8988T (cell line): ENCODE results near the gene SERPINA6.
"Not testable (repeated sequence)": the region's sequence is repeated elsewhere in the genome, so short reads cannot be mapped to it uniquely, and the experiment has no call there.

Experiments
- DNase-seq: peaks from one replicate; pipeline ENCODE4 v3.0.0; 2011

SERPINA6 gene

DNA sequence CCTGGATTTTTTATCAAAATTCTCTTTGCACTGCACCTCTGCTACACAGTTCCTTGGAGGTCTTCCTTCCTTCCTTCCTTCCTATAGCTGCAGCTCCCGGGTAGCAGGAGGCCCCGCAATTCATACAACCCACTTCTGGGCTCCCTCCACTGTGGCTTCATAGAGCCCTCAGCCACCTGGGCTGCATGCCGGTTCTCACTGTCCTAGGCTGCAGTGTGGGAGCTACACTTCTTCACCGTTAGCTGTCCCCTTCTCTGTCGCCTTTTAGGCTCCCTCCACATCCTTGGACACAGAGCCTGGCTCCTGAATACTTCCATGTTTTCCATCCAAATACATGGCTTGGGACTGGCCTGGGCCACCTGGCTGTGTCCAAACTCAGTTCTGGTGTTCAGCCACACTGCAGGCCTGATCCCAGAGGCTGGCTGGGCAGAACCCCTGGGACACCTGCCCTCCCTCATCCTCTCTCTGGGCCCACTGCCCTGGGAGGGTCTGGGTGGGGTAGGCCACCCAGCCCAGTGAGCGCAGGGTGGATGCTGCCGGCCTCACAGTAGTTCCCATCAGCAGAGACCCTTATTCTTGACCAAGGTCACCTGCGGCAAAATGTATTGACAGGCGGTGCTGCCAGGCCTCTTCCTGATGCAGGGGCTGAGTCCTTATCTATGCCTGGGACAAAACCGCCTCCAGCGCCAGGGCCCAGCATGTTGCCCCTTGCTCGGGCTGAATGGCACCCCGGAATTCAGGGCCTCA lies 31.8 kb downstream of the SERPINA6 start:
- no peak for DNase-seq

DNA sequence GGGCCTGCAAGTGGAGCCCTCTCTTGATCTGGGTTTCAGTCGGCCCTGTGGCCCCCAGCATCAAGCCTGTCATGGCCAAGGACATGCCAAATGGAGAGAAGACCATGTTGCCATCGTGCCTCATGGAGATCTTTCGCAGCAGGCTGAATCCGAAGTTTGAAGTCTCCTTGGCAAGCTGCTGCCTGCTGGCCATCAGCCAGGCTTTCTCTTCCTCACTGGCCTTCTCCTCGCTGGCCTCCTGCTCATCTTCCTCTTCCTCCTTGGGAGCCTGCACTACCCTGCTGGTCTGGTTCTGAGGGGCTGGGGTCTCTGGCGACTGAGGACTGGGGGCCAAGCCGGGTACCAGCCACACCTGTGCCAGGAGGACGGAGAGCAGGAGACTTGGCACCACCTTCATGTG lies 32.9 kb downstream of the SERPINA6 start:
- DNase-seq, result no peak

DNA sequence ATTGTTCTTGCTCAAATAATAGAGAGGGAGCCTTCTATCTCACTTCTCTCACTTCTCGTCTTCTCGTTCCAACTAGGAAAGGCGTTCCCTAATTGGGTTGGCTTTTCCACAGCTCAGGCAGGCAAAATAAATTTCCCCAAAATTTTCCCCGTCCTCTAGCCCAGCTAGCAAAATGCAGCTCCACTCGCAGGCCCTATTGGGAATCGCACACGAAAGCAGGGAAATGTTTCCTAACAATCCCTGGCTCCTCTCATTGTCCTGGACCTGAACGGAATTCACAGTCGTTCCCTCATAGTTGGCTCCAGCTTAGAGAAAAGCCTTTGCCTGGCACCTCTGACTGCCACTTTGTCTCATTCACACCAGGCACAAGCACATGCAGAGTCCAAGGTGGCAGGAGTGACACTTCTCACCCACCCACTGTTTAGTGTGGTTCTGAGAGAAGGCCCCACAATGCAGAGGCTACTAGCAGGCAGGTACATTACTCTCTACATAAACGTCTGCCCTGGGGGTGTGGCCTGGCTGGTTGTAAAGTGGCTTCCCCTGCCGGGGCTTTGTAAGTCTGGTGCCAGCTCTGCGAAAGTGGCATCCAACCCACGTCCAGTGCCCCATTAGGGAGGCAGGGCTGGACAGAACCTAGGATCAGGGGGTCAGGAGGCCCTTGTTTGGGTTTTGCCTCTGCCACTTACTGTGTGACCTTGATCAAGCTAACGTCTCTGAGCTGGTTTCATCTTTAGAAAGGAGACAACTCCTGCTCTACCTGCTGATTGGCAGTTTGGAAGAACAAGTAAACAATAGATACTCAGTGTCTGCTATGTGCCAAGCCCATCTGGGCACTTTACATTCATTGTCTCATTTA lies 34.3 kb downstream of the SERPINA6 start:
- DNase-seq, result no peak

DNA sequence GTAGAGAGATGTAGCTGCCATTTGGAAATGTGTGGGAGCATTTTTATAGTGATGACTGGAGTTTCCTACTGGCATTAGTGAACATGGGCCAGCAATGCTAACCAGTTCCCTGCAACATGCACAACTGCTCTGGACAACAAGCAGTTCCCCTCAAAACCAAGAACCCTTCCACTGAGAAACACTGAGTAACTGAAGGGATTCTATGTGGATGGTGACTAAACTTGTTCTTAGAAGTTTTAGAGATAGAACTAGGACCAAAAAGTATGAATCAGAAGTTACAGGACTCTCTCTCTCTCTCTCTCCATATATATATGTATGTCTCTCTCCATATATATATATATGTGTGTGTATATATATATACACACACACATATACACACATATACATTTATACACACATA lies 38.0 kb downstream of the SERPINA6 start:
- DNase-seq, result no peak

DNA sequence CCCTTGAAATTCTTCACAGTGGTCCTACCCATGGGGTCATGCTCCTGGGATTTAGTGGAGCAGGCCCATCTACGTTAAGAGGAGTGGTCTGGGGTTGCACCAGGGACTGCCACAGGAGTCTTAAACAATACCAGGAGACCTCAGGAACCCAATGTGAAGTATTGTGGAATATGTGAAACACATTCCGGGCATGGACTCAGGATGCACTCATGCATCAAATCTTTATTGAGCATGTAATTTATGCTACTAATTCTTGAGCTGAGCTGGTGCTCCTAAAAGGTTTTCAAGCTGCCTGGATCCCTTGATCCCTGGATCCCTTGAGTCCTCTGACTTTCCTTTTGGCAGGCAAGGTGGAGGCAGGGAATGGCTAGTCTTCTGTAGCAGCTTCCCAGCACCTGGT lies 38.9 kb downstream of the SERPINA6 start:
- no peak for DNase-seq

DNA sequence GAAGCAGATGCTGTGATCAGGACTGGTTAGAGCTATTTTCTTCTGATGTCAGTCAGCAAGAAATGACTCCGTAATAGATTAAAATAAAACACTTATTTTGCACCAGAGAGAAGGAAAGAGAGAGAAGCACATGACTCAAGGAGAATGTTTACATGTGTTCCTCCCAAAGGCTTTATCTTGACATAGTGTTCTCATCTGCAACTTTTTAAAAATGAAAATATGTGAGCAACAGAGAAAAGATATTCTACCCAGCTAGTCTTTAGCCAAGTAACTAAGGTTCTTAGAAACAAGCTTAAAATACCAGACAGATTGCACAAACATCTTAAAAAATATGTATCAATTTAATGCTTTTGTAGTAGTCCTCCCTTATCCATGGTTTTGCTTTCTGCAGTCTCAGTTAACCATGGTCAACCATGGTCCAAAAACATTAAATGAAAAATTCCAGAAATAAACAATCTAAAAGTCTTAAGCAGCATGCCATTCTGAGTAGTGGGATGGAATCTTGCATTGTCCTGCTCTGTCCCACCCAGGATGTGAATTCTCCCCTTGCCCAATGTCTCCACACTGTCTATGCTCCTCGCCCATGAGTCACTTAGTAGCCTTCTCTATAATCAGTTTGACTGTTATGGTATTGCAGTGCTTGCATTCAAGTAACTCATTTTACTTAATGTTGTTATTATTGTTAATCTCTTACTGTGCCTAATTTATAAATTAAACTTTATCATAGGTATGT lies 40.0 kb downstream of the SERPINA6 start:
- DNase-seq, result no peak

DNA sequence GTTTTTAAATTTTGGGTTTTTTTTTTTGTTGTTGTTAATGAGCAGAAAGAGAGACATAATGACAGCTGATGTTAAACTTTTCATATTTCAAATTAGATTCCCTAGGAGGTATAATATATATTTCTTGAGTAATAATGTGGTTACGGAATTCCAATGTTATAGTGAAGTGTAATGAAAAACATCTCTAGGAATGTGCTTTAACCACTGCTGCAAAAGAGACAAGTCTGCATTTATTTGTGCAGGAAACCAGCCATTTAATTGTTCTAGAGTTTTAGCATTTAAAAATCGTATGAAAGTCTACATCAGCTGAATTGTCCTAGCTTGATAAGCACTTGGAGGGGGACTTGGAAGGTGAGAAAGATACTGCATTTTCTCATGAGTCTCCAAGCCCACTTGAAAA lies 44.4 kb downstream of the SERPINA6 start:
- DNase-seq, result no peak

DNA sequence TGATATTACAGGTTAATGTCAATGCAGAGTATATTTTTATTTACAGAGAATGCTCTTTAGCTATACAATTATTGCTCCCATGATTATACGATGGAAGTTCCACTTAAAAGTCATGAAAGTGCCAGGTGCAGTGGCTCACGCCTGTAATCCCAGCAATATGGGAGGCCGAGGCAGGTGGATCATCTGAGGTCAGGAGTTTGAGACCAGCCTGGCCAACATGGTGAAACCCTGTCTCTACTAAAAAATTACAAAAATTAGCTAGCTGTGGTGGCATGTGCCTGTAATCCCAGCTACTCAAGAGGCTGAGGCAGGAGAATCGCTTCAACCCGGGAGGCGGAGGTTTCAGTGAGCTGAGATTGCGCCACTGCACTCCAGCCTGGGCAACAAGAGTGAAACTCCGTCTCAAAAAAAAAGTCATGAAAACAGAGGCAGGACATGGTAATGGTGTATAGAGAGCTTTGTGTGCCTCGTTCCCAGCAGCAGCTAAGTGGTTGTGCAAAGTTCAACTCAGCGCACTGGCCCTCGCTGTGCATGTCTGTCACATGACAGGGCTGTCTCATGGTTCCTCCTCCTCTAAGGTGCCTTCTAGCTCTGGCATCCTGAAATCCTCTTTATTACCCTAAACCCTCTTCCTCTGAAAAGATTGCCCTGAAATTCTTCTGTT lies 46.1 kb downstream of the SERPINA6 start:
- not testable (repeated sequence) for DNase-seq

DNA sequence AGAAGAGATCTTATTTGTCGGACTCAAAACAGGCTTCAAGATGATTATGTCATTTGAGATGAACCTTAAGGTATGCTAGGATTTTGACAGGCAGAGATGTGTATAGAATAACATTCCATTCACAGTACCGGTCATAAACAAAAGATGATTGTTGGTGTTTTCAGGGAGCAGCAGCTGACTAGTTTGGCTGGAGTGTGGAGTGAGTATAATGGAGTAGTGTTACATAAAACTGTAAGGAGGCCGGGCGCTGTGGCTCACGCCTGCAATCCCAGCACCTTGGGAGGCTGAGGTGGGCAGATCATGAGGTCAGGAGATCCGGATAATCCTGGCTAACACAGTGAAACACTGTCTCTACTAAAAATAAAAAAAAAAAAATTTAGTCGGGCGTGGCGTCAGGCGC lies 54.0 kb downstream of the SERPINA6 start:
- DNase-seq, result no peak

DNA sequence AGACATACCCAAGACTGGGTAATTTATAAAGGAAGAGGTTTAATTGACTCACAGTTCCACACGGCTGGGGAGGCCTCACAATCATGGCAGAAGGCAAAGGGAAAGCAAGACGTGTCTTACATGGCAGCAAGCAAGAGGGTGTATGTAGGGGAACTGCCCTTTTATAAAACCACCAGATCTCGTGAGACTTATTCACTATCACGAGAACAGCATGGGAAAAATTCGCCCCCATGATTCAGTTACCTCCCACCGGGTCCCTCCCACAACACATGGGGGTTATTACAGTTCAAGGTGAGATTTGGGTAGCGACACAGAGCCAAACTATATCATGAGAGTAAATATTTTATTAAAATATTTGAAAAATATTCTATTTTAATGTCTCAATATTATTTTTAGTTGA lies 54.6 kb downstream of the SERPINA6 start:
- DNase-seq, result not testable (repeated sequence)

DNA sequence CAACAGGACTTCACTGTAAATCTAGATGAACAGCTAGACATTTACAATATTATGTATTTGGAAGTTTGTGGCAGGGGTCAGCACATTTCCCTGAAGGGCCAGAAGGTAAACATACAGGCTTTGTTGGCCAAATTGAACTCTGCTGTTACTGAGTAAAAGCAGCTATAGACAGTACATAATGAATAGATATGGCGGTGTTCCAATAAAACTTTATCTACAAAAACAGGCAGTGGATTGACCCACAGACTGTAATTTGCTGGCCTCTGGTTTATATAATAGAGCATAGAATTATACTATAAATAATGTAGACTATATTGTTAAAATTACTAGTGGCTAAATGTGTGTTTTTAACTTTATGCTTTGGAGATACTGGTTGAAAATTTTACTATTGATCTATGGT lies 55.8 kb downstream of the SERPINA6 start:
- no peak for DNase-seq

DNA sequence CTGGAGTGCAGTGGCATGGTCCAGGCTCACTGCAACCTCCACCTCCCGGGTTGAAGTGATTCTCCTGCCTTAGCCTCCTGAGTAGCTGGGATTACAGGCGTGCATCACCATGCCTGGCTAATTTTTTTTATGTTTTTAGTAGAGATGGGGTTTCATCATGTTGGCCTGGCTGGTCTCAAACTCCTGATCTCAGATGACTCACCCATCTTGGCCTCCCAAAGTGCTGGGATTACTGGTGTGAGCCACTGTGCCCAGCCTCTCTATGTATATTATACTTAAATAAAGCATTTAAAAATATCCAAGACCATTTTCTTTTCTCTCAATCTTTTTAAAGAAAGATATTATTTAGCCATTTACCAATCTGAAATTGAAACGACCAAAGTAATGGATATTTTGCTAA lies 58.9 kb downstream of the SERPINA6 start:
- DNase-seq, result not testable (repeated sequence)
